Osteocyte (in vitro differentiated cells): ENCODE measurements around the gene DIRAS1. TPM values are rescaled to one million over a fixed set of nuclear protein-coding genes. Genes with fewer than 3 reads are reported as not detected.

Experiments used
- DNase-seq: peaks from one replicate; pipeline ENCODE4 v3.0.0; 2021; ENCODE audit warnings: mixed read lengths; ENCODE audit not compliant: unreplicated experiment; ENCODE audit errors: extremely low spot score
- H3K27ac Mint-ChIP-seq: one replicate; pipeline ENCODE4 v1.8.0; 2021; ENCODE audit warnings: mild to moderate bottlenecking, mixed read lengths; ENCODE audit not compliant: unreplicated experiment
- H3K27me3 Mint-ChIP-seq: one replicate; pipeline ENCODE4 v1.8.0; 2021; ENCODE audit warnings: mixed read lengths; ENCODE audit not compliant: unreplicated experiment
- H3K36me3 Mint-ChIP-seq: one replicate; pipeline ENCODE4 v1.8.0; 2021; ENCODE audit warnings: mixed read lengths; ENCODE audit not compliant: unreplicated experiment
- H3K4me1 Mint-ChIP-seq: one replicate; pipeline ENCODE4 v1.8.0; 2021; ENCODE audit warnings: mixed read lengths; ENCODE audit not compliant: unreplicated experiment
- H3K4me3 Mint-ChIP-seq: one replicate; pipeline ENCODE4 v1.8.0; 2021; ENCODE audit warnings: mild to moderate bottlenecking, moderate library complexity, mixed read lengths; ENCODE audit not compliant: unreplicated experiment
- H3K9me3 Mint-ChIP-seq: one replicate; pipeline ENCODE4 v1.8.0; 2021; ENCODE audit warnings: mixed read lengths; ENCODE audit not compliant: unreplicated experiment
- CTCF ChIP-seq: fragments of 200-600 bp; sonication (generic); IDR thresholded peaks from 2 replicates; pipeline ENCODE4 v1.5.0; 2021; ENCODE audit warnings: antibody characterized with exemption, mild to moderate bottlenecking, moderate library complexity
- total RNA-seq: library from RNA; stranded (reverse); gene quantifications from 2 replicates; pipeline ENCODE4 v1.2.1, GENCODE V29; 2021

The DIRAS1 gene
- total RNA-seq, 1 donor from 2014 or later = 5.8 TPM

DNA sequence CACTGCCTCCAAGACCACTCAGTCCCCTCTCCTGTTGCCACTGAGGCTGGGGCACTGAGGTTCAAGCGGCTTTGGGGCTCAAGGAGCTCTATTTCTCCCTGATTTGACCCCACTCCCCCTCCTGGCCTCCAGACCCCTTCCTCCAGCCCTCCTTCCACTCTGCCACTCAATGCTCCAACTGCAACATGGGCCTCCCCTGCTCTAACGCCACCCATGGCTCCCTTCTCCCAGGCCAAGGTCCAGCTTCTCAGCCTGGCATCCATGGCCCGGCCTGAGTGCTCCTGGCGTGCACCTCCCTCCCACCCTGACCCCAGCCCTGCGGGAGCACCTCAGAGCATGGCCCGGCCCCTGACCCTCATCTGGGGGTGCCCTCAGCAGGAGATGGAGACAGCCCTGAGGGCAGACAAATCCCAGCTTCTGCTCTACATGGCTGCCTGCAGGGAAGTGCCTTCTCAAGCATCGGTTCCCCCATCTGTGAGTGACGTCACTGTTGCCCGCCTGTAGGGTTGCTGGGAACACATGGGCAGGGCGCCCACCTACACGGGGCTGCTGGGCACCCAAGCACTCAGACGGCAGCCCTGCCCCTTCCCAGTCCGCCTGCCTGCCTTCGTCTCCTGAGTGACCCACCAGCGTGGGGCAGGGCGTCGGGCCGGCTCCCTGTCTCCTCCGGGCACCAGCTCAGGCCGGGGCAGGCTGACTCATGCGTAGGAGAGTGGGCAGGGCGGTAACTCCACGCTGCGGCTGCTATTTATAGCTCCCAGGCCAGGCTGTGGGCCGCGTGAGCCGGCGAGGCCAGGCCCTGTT, 1.6 kb upstream of the DIRAS1 start:
- peak; percentile 91 for DNase-seq
- no peak for TF ChIP-seq CTCF
- Mint-ChIP-seq H3K27me3 (no peaks in the 10 kb centered on the region), H3K4me3 (peak overlapping the region; percentile 26), H3K27ac (peak overlapping the region; percentile 52), H3K9me3 (no peaks in the 10 kb centered on the region), H3K36me3 (no peaks in the 10 kb centered on the region), H3K4me1 (peaks cover 41% of the 10 kb centered on the region)

DNA sequence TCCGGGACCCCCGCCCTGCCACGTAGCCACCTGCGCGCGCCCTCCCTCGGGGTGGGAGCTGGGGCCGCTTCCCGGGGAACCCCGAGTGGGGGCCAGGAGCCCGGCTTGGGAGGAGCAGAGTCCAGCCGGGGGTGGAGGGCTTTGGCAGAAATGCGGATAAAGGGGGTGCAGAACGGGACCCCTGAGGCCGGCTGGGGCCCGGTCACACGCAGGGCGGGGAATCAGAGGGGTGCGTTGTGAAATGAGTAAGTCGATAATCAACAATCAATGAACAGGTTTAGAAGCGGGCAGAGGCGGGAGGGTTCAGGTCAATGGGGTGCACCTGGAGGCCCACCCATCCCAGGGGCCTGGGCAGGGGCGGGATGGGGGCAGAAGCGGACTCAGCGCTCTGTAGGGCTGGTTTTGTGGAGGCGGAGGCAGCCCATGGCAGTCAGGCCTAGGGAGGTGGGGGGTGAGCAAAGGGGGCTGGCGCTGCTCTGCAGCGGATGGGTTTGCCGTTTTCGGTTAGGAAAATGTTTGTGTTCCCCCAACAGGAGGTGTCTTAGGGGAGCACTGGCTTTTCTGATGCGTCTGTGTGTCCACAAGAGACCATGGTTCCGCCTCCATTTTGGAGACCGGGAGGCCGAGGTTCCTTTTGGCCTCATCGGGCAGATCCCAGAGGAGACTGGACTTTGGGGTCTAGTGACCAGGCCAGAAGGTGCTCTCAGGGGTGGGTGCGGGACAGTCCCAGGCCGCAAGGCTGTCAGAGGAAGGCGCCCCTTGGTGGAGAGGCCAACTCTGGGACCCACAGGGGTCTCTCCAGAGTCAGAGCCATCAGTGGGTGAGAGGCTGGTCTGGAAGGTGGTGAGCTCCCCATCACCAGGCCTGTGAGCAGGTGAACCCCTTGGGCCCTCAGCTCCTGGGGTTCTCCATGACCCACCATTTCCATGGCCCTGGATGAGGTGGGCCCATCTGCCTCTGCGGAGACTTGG, 683 bp upstream of the DIRAS1 start:
- no peak overlapping the region for H3K27ac Mint-ChIP-seq
- DNase-seq = no peak
- peaks cover 36% of the 10 kb centered on the region for H3K4me1 Mint-ChIP-seq
- no peaks in the 10 kb centered on the region for H3K27me3 Mint-ChIP-seq
- no peaks in the 10 kb centered on the region for H3K36me3 Mint-ChIP-seq
- H3K9me3 Mint-ChIP-seq = no peaks in the 10 kb centered on the region
- no peak for TF ChIP-seq CTCF
- peak overlapping the region; percentile 58 for H3K4me3 Mint-ChIP-seq

GRCh38 chr19:2719920-2720776, 1.0 kb downstream of the DIRAS1 start:
- Mint-ChIP-seq H3K9me3 (peaks cover 8% of the 10 kb centered on the region), H3K4me3 (peak overlapping the region; percentile 65), H3K4me1 (peaks cover 28% of the 10 kb centered on the region), H3K27ac (no peak overlapping the region), H3K27me3 (no peaks in the 10 kb centered on the region), H3K36me3 (peaks cover 3% of the 10 kb centered on the region)
- no peak for TF ChIP-seq CTCF
- no peak for DNase-seq

GRCh38 chr19:2719232-2719735, 1.9 kb downstream of the DIRAS1 start:
- H3K4me1 Mint-ChIP-seq = peaks cover 26% of the 10 kb centered on the region
- no peak overlapping the region for H3K4me3 Mint-ChIP-seq
- TF ChIP-seq CTCF = no peak
- no peak overlapping the region for H3K27ac Mint-ChIP-seq
- no peak for DNase-seq
- peaks cover 3% of the 10 kb centered on the region for H3K36me3 Mint-ChIP-seq
- no peaks in the 10 kb centered on the region for H3K27me3 Mint-ChIP-seq
- H3K9me3 Mint-ChIP-seq = peaks cover 11% of the 10 kb centered on the region
